Fibroblast of upper back skin (primary cell): ENCODE results near the gene PREX1.
"Not testable (repeated sequence)": the region's sequence is repeated elsewhere in the genome, so short reads cannot be mapped to it uniquely, and the experiment has no call there.

ENCODE experiments used
- DNase-seq: peaks from one replicate; pipeline ENCODE4 v3.0.0-alpha.2; 2013

The PREX1 gene

DNA sequence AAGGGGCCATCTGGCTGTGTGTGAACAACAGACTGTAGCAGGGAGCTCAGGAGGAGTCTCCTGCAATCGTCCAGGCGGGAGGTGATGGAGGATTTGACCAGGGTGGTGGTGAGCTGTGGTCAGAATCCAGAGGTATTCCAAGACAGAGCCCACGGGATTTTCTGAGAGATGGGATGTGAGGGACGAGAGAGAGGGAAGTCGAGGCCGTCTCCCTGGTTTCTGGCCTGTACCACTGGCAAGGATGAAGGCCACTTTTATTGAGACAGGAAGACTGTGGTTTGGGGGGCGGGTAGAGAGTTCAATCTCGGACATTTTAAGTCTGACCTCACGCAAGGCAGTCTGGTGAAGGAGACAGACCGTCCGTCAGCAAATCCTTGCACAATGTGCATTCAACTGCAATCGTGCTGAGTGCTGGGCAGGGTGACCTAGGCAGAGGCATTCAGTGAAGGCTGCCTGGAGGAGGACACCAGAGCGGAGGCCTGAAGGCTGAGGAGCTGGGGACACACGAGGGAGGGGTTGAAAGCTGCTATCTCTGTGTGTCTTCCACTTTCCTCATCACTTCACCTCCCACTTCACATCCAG, 53.9 kb downstream of the PREX1 start:
- DNase-seq: no peak

- no peak for DNase-seq
Observed at GRCh38 chr20:48772183-48772976, 55.4 kb downstream of the PREX1 start.

DNA sequence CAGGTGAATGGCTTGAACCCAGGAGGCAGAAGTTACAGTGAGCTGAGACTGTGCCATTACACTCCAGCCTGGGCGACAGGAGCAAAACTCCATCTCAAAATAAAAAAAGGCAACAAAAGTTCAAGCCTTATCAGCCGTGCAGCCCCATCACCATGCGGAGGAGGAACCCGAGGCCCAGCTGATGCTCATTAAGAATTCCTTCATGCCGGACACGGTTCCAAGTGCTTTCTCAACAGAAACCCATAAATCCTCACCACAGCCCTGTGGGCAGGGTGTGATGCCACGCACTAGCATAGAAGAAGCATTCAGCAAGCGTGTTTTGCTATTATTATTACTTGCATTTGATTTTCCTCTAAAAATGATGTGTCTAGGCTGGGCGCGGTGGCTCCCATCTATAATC, 56.3 kb downstream of the PREX1 start:
- DNase-seq: peak; percentile 55

DNA sequence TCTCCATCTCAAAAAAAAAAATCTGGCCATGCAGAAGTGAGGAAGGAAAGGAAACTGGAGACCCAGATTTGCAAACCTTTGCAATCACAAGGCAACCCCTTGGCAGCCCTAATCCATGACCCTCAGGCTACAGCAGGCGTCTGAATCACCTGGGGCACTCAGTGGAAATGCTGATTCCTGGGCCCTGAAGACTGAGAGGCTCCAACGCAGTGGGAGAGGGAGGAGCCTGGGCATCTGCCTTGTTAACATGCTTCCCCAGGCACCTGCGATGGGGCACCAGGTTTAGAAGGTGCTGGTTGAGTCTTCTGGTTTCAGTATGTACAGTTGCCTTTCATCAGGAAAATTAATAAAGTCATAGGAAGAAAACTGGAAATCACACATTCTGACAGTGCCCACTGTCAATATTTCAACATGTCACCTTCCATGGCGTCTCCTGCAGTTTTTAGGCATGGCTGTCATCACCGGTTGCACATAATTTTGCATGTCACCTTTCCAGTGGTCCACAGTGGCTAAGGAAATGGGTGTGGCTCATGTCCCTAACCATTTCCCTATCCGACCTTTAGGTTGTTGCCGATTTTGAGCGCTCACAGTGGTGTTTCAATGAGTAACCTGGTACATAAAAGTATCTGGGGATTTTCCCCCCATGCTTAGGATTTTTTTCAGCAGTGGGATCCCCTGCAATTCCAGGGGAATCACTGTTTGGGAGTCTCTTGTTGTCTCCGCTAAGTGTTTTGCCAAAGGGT, 56.9 kb downstream of the PREX1 start:
- DNase-seq: no peak

GRCh38 chr20:48769069-48769983, 58.5 kb downstream of the PREX1 start:
- no peak for DNase-seq

DNA sequence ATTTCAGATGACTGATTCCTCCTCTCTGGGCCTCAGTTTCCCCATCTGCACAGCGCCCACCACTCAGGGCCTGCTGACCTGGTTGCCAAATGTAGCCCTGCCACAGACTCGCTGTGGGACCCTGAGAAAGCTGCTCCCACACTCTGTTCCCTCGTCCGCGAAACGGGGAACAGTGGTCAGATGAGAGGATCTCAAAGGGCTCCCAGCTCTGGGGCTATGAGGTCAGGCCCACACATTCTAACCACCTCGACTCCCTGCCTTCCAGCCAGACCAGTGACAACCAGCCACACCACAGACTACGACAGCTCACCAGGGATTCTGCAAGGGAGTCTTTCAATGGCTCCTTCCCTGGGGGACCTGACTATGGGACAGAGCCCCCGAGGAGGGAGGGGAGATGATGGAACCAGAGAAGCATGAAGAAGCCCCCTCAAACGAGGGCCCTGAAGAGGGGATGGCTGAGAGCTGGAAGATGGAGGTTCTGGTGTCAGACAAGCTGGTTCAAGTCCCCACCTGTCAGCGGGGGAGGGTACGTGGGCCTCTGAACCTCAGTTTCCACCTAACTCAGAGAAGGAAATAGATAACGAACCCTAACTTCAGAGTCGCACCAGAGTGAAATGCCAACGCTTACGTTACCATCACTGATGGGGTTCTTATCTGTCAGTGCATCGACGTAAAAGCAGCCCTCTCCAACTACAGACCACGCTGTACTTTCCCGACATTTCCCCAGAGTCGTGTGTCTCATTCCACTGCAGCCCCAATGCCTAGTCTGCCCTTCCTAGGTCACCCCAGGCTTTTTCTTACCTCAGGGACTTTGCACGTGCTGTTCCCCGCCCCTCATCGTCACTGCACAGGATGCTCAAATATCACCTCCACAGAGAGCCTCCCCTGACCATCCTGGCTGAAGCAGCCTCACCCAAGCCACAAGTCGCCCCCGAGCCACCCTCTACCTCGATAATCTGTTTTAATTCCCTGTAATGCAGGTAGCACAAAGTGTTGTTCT, 60.5 kb downstream of the PREX1 start:
- DNase-seq: no peak

DNA sequence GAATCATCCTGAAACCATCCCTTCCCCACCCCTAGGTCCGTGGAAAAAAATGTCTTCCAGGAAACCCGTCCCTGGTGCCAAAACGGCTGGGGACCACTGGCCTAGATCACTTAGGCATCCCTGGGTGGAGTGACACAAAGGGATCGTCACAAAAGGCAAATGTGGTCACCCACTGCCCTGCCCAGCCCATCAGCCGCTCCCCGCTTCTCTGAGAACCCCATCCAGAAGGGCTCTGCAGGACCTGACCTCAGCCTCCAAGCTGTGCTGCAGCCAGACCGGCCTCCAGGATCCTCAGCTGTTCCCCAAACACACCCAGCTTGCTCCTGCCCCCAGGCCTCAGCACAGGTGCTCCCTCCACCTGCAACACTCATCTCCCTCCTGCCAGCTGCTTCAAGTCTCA, 61.6 kb downstream of the PREX1 start:
- no peak for DNase-seq

DNA sequence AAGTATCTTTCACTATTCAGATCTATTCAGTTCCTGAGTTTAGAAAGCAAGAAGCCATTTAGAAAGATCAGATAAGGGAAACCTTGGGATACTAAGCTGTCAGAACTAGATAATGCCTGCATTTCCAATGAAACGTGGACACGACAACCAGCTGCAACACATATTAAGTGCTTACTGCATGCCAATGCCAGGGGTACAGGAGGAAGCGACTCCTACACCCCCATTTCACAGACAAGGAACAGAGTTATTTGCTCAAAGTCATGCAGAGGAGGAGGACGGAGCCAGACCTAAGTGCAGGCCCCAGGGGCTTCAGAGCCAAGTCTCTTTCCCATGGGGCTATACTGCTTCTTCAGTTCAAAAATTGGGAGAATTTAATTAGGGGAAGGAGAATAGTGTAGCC, 62.4 kb downstream of the PREX1 start:
- no peak for DNase-seq

GRCh38 chr20:48763216-48763914, 64.4 kb downstream of the PREX1 start:
- DNase-seq: no peak

- DNase-seq: no peak
Observed at GRCh38 chr20:48761874-48762273, 65.9 kb downstream of the PREX1 start.

GRCh38 chr20:48761023-48761785, 66.6 kb downstream of the PREX1 start:
- no peak for DNase-seq

GRCh38 chr20:48760403-48760983, 67.3 kb downstream of the PREX1 start:
- DNase-seq: no peak

DNA sequence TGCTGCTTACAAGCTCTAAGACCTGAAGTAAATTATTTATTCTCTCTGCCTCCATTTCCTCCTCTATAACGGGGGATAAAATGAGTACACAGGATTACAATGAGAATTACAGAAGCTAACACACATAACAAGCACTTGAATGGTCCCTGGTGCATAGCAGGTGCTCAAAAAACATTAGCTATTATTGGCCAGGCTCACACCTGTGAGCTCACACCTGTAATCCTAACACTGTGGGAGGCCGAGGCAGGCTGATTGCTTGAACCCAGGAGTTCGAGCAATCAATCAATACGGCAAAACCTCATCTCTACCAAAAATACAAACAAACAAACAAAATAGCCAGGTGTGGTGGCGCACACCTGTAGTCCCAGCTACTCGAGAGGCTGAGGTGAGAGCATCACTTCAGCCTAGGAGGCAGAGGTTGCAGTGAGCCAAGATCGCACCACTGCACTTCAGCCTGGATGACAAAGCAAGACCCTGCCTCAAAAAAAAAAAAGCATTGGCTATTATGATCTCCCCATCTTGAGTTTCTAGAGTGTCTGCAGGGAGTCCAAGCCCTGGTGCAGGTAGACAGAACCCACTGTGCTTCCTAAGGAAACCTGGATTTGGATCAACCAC, 68.1 kb downstream of the PREX1 start:
- no peak for DNase-seq

GRCh38 chr20:48758206-48758820, 69.5 kb downstream of the PREX1 start:
- no peak for DNase-seq

DNA sequence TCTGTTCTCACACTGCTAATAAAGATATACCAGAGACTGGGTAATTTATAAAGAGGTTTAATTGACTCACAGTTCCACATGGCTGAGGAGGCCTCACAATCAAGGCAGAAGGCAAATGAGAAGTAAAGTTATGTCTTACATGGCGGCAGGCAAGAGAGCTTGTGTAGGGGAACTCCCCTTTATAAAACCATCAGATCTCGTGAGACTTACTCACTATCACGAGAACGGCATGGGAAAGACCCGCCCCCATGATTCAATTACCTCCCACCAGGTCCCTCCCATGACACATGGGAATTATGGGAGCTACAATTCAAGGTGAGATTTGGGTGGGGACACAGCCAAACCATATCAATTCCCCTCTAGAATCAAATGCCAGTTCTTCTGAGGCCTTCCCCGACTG, 71.0 kb downstream of the PREX1 start:
- not testable (repeated sequence) for DNase-seq

DNA sequence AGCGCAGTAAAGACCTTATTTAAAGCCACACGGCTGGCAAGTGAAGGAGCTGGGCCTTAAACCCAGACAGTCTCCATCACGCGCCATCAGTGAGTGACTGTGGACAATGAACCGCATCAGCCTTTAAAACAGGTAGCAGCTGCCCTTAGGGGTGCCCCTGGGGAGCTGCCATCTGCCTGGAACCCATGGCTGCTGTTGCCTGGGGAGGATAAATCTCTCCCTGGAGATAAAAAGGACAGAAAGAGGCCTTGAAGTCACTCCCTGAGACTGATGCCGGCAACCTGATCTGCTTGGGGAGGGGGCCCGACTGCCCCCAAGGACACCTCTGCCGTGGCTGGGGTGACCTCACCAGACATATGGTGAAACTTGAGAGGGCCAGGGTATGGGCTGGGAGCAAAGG, 73.5 kb downstream of the PREX1 start:
- DNase-seq: no peak

GRCh38 chr20:48752963-48753362, 74.8 kb downstream of the PREX1 start:
- no peak for DNase-seq

- no peak for DNase-seq
Observed at GRCh38 chr20:48751871-48752270, 75.9 kb downstream of the PREX1 start.
